Measurements from ENCODE around the gene ZNF528.
A peak's percentile ranks its signal among the peaks of the same experiment; 100 is the strongest.

The ZNF528 gene

DNA sequence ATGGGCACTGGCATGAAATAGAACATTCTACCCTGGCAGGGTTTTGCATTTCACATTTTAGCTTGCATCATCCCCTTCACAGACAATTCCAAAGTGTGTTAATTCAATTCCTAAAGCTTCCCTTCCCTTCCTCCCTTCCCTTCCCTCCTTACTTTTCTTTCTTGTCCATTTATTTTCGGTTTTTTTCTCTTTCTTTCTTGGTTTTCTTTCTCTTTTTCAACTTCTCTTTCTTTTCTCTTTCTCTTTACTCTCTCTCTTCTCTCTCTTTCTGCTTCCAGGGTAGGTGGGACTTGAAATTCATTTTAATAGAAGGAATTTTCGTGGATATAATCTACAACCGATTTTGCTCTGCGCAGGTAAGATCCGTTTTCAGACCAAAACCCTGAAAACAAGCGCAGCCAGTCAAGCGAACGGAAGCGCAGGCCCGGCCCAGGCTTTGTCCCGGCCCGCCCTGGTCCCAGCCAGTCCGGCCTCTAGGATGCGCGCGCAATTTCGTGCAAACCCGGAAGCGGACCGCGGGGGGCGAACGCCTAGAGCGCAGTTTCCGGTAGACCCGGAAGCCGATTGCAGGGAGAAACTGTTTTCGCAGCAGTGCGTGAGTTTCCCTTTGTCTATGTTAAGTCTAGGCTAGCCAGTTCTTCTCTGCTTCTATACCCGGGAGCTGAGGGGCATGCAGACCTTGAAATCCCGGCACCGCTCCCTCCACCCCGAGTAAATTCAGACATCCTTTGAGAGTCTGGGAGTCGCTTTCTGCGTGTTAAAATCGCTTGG is at the start of gene ZNF528:
ZNF528 (plus strand) TSS at position 540 of the 771 bp plus-strand sequence. CDS start 4,165 bp downstream, outside the sequence.
- H3K4me3 ChIP-seq (ENCODE audit: low read depth, low read length): peak within 1 kb of the TSS; percentile 87
- TF ChIP-seq, protein P1, sequence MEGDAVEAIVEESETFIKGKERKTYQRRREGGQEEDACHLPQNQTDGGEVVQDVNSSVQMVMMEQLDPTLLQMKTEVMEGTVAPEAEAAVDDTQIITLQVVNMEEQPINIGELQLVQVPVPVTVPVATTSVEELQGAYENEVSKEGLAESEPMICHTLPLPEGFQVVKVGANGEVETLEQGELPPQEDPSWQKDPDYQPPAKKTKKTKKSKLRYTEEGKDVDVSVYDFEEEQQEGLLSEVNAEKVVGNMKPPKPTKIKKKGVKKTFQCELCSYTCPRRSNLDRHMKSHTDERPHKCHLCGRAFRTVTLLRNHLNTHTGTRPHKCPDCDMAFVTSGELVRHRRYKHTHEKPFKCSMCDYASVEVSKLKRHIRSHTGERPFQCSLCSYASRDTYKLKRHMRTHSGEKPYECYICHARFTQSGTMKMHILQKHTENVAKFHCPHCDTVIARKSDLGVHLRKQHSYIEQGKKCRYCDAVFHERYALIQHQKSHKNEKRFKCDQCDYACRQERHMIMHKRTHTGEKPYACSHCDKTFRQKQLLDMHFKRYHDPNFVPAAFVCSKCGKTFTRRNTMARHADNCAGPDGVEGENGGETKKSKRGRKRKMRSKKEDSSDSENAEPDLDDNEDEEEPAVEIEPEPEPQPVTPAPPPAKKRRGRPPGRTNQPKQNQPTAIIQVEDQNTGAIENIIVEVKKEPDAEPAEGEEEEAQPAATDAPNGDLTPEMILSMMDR (IDR thresholded peaks at IDR 0.05; ENCODE audit: low read depth, low read length): no peak

DNA sequence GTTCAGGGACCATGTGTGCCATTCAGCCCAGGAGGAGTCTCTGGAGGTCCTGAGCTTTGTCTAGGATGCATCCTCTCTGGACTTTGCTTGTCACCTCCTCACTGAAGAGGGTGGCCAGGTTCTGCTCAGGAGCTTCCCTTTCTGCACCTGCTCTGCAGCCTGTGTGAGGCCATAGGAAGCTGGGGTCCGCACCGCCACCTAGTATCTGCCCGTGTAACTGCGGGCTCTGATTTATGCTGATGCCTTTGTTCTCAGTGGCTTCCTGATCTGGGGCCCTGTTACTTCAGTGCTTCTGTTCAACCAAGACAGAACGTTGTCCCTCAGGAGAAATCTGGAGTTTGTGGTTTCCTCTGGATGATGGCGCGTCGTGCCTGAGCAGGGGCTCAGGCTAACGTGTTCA is 46.1 kb upstream of the ZNF528 start:
- TF ChIP-seq, protein P1 (IDR thresholded peaks at IDR 0.05; ENCODE audit: low read depth, low read length): no peak
- H3K4me3 ChIP-seq (ENCODE audit: low read depth, low read length): no peak overlapping the region

DNA sequence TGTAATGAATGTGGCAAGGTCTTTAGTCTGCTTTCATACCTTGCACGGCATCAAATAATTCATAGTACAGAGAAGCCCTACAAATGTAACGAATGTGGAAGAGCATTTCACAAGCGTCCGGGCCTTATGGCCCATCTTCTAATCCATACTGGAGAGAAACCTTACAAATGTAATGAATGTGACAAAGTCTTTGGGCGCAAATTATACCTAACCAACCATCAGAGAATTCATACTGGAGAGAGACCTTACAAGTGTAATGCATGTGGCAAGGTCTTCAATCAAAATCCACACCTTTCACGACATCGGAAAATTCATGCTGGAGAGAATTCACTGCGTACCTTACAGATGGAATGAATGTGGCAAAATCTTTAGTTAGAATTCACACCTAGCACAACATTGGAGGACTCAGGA is 31.2 kb upstream of the ZNF528 start:
- TF ChIP-seq, protein P1 (IDR thresholded peaks at IDR 0.05; ENCODE audit: low read depth, low read length): no peak
- H3K4me3 ChIP-seq (ENCODE audit: low read depth, low read length): no peak overlapping the region

DNA sequence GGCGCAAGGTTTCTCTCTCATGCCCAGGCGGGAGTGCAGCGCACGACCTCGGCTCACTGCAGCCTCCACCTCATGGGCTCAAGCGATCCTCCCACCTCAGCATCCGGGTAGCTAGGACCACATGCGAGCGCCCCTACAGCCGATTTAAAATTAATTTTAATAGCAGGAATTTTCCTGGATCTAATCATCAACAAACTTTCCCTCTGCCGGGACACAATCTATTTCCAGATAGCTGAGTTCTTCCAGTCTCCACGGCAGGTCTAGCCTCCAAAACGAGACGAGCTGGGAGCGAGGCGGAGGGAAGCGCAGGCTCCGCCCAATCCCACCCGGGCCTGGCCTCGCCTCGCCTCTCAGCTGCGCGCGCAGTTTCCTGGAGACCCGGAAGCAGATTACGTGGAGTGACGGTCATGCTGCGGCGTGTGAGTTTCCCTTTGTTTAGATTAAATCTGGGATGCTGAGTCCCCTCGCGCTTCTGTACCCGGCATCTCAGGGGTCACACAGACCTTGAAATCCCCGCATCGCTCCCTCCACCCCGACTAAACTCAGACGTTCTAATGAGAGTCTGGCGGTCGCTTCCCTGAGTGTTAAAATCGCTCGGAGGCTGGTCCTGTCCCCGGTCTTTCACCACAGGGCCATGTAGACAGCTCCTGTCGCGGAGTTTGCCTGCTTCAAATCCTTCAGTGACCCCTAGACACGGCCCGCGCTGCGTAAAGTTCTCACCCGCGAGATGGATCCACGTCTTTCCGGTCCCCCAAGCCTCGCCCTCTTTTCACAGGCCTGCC is 27.9 kb upstream of the ZNF528 start, which contains the start of gene ZNF880:
ZNF880 (plus strand) TSS at position 365 of the 782 bp plus-strand sequence; CDS start at position 408, 43 bp downstream.
- H3K4me3 ChIP-seq (ENCODE audit: low read depth, low read length): peak within 1 kb of the TSS; percentile 84
- TF ChIP-seq, protein P1 (IDR thresholded peaks at IDR 0.05; ENCODE audit: low read depth, low read length): no peak

DNA sequence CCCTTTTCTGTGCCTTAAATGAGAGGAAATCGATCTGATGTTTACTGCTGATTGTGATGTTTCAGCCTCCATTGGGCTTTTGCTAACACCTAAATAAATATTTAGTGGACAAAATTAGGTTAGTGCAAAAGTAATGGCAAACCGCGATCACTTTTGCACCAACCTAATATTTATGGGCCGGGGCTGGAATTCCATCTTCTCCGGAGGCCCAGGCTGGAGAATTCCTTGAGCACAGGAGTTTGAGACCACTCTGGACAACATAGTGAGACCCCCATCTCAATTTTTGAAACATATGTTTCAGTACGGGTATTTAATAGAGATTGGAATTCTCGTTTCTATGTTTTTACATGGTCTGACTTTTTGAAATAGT is 27.3 kb upstream of the ZNF528 start:
- TF ChIP-seq, protein P1 (IDR thresholded peaks at IDR 0.05; ENCODE audit: low read depth, low read length): no peak
- H3K4me3 ChIP-seq (ENCODE audit: low read depth, low read length): peak overlapping the region; percentile 84

DNA sequence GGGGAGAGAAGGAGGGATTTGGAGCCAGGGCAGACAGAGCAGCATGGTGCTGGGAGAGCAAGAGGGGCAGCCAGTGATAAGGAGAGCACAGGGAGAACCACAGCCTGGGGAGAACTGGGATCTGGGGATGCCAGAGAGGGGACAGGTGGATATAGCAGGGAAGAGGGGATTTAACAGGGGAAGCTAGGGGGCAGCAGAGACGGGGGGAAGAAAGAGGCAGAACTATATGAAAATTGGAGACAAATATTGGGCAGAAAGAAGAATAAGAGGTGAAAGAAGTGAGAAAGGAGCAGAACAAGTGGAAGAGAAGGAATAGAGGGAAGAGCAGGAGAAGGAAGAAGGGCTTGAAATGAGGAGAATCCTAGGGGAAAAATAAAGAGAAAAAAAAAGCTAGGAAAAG is 6.5 kb upstream of the ZNF528 start:
- H3K4me3 ChIP-seq (ENCODE audit: low read depth, low read length): no peak overlapping the region
- TF ChIP-seq, protein P1 (IDR thresholded peaks at IDR 0.05; ENCODE audit: low read depth, low read length): no peak

DNA sequence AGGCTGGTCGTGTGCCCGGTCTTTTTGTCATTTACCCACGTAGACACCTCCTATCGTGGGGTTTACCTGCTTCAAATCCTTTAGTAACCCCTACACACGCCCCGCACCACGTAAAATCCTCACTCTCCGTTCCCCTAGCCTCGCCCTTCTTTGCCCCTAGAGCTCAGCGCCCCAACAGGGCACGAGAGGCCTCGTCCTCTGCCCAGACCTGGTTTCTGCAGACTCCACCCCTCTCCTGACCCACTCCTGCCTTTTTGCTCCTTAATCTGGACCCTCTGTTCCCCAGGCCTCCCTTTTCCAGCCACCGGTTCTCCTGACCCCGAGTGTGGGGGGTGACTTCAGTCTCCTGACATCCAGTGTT is 412 bp downstream of the ZNF528 start:
- H3K4me3 ChIP-seq (ENCODE audit: low read depth, low read length): peak overlapping the region; percentile 87
- TF ChIP-seq, protein P1 (IDR thresholded peaks at IDR 0.05; ENCODE audit: low read depth, low read length): no peak
